ENCODE results near the gene BOC. TPM values are rescaled to one million over a fixed set of nuclear protein-coding genes. Genes with fewer than 3 reads are reported as not detected.

Gene BOC
- total RNA-seq, 4 donors from 2014 or later, result 13.7 to 75.7 (median 24.1) TPM

DNA sequence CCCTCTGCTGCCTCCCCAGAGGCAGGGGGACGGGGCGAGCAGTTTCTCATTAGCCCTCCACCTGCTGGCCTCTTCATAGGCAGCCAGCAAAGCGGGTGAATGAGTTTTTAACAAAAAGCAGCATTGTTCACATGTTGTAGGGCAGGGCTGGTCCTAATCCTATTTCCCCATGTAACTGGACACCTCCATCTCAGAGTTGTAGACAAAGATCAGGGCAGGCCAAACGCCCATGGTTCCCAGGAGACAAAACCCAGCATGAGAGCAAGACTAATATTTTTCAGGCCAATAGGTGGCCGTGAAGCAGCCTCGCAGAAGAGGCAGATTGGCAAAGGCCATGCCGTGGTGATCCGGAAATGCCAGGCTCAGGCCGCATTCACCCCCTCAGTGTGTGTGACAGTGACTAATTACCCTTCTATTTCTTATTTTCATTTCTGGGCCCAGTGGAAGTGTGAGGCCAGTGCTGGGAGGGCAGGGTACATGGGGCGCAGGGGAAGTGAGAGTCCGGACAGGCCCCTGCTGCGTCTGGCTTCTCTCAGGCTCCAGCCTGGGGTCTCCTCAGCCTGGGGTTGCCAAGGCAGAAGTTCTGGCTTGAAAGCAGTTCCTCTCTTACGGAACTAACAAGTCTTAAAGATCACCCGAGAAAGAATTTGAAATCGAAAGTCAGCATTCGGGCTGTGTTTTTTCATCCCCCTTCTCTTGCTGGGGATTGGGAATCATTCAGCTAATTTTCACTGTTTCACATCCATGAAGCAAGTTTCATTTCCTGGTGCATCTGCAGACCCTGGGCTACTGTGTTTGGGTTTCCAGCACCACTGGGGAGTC lies 64.8 kb downstream of the BOC start:
- Histone ChIP-seq H3K27ac (peak overlapping the region; percentile 22 to 86 (median 82)), H3K4me3 (peak overlapping the region in 3 of 4 donors; percentile 9 to 52 (median 27)), H3K4me1 (peaks cover 6 to 44% (median 8%) of the 10 kb centered on the region in 3 donors), H3K9me3 (no peaks in the 10 kb centered on the region), H3K27me3 (no peaks in the 10 kb centered on the region), H3K36me3 (peaks cover 10 to 84% (median 13%) of the 10 kb centered on the region in 3 donors)
- 22 to 55% methylated on average over 6 to 16 of the region's 16 CpGs for WGBS, 2 donors
- intact Hi-C loops (cut with DNase I), result no loop called here
- TF ChIP-seq, protein P1, sequence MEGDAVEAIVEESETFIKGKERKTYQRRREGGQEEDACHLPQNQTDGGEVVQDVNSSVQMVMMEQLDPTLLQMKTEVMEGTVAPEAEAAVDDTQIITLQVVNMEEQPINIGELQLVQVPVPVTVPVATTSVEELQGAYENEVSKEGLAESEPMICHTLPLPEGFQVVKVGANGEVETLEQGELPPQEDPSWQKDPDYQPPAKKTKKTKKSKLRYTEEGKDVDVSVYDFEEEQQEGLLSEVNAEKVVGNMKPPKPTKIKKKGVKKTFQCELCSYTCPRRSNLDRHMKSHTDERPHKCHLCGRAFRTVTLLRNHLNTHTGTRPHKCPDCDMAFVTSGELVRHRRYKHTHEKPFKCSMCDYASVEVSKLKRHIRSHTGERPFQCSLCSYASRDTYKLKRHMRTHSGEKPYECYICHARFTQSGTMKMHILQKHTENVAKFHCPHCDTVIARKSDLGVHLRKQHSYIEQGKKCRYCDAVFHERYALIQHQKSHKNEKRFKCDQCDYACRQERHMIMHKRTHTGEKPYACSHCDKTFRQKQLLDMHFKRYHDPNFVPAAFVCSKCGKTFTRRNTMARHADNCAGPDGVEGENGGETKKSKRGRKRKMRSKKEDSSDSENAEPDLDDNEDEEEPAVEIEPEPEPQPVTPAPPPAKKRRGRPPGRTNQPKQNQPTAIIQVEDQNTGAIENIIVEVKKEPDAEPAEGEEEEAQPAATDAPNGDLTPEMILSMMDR (IDR thresholded peaks at IDR 0.05), result peak in 1 of 6 experiments; percentile 21
- no peak for TF ChIP-seq POLR2A (IDR thresholded peaks at IDR 0.05)
- DNase-seq, result no peak

DNA sequence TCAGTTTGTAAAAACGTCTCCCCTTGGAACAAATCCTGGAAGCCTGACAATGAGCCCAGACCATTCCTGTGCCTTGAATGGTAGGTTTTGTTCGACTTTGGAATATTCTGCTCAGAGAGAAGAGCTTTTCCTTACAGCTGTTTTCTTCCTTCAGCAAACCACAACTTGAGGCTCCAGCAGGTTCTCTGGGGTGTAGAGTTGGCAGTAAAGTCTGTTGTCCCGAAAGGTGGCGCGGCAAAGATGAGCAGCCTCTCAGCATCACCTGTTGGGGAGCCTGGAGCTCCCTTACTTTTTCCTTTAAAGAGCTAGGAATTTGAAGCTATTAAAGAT lies 65.4 kb downstream of the BOC start:
- Histone ChIP-seq H3K4me1 (peaks cover 6 to 38% (median 8%) of the 10 kb centered on the region in 3 donors), H3K27ac (peak overlapping the region; percentile 22 to 86 (median 82)), H3K9me3 (no peaks in the 10 kb centered on the region), H3K4me3 (peak overlapping the region in 2 of 4 donors; percentile 27 to 52), H3K27me3 (no peaks in the 10 kb centered on the region), H3K36me3 (peaks cover 10 to 84% (median 13%) of the 10 kb centered on the region in 3 donors)
- intact Hi-C loops (cut with DNase I), result no loop called here
- TF ChIP-seq, protein P1 (IDR thresholded peaks at IDR 0.05), result no peak
- TF ChIP-seq POLR2A (IDR thresholded peaks at IDR 0.05), result no peak
- 61 to 69% methylated on average over 5 of the region's 5 CpGs for WGBS, 2 donors
- no peak for DNase-seq

GRCh38 chr3:113277414-113277813 lies 66.1 kb downstream of the BOC start:
- H3K9me3 ChIP-seq, result no peaks in the 10 kb centered on the region
- no peak for DNase-seq
- no peak overlapping the region for H3K4me3 ChIP-seq
- peaks cover 6 to 37% (median 8%) of the 10 kb centered on the region in 3 donors for H3K4me1 ChIP-seq
- H3K27ac ChIP-seq, result peak overlapping the region in 3 of 4 donors; percentile 78 to 86 (median 85)
- H3K27me3 ChIP-seq, result no peaks in the 10 kb centered on the region
- 77 to 79% methylated on average over 4 of the region's 4 CpGs for WGBS, 2 donors
- peaks cover 9 to 84% (median 10%) of the 10 kb centered on the region in 3 donors for H3K36me3 ChIP-seq
- TF ChIP-seq, protein P1 (IDR thresholded peaks at IDR 0.05), result no peak
- TF ChIP-seq POLR2A (IDR thresholded peaks at IDR 0.05), result no peak
- intact Hi-C loops (cut with DNase I), result no loop called here

- no peak for DNase-seq
- intact Hi-C loops (cut with DNase I), result no loop called here
- Histone ChIP-seq H3K4me1 (peaks cover 6 to 37% (median 8%) of the 10 kb centered on the region in 3 donors), H3K4me3 (no peak overlapping the region), H3K36me3 (peaks cover 4 to 84% (median 10%) of the 10 kb centered on the region in 3 donors), H3K27me3 (no peaks in the 10 kb centered on the region), H3K9me3 (no peaks in the 10 kb centered on the region), H3K27ac (peak overlapping the region in 3 of 4 donors; percentile 78 to 86 (median 85))
- TF ChIP-seq, protein P1 (IDR thresholded peaks at IDR 0.05), result peak in 3 of 6 experiments; percentile 3 to 47 (median 21)
- TF ChIP-seq POLR2A (IDR thresholded peaks at IDR 0.05), result no peak
- WGBS, 2 donors, result 83 to 84% methylated on average over 13 to 16 of the region's 17 CpGs
These were observed 66.7 kb downstream of the BOC start for GRCh38 chr3:113277941-113278598.

GRCh38 chr3:113278599-113278955 lies 67.2 kb downstream of the BOC start:
- no peak overlapping the region for H3K4me3 ChIP-seq
- DNase-seq, result no peak
- peaks cover 4 to 84% (median 10%) of the 10 kb centered on the region in 3 donors for H3K36me3 ChIP-seq
- no peak for TF ChIP-seq POLR2A (IDR thresholded peaks at IDR 0.05)
- TF ChIP-seq, protein P1 (IDR thresholded peaks at IDR 0.05), result no peak
- no peaks in the 10 kb centered on the region for H3K27me3 ChIP-seq
- no peaks in the 10 kb centered on the region for H3K9me3 ChIP-seq
- H3K27ac ChIP-seq, result peak overlapping the region in 1 of 4 donors; percentile 85
- 90 to 93% methylated on average over 2 to 3 of the region's 11 CpGs for WGBS, 2 donors
- H3K4me1 ChIP-seq, result peaks cover 7 to 37% (median 8%) of the 10 kb centered on the region in 3 donors
- intact Hi-C loops (cut with DNase I), result no loop called here
